ENCODE measurements around the gene NBEA. TPM values are rescaled to one million over a fixed set of nuclear protein-coding genes. Genes with fewer than 3 reads are reported as not detected.
"Not testable (repeated sequence)": the region's sequence is repeated elsewhere in the genome, so short reads cannot be mapped to it uniquely, and the experiment has no call there.

The NBEA gene
- total RNA-seq, 2 experiments from 2014 or later: 0.34 to 0.57 TPM

GRCh38 chr13:35107535-35107934 is 165.5 kb downstream of the NBEA start:
- ATAC-seq: no peak
- no peak overlapping the region for H3K4me3 Mint-ChIP-seq
- POLR2A ChIA-PET: no interaction called here
- no peak for DNase-seq
- H3K27ac Mint-ChIP-seq: no peak overlapping the region
- CTCF ChIA-PET: no interaction called here
- no peaks in the 10 kb centered on the region for H3K9me3 Mint-ChIP-seq (ENCODE audit: insufficient read depth)
- no peaks in the 10 kb centered on the region for H3K36me3 Mint-ChIP-seq (ENCODE audit: low read depth)
- no peaks in the 10 kb centered on the region for H3K4me1 Mint-ChIP-seq (ENCODE audit: low read depth)
- no peaks in the 10 kb centered on the region for H3K27me3 Mint-ChIP-seq (ENCODE audit: low read depth)

DNA sequence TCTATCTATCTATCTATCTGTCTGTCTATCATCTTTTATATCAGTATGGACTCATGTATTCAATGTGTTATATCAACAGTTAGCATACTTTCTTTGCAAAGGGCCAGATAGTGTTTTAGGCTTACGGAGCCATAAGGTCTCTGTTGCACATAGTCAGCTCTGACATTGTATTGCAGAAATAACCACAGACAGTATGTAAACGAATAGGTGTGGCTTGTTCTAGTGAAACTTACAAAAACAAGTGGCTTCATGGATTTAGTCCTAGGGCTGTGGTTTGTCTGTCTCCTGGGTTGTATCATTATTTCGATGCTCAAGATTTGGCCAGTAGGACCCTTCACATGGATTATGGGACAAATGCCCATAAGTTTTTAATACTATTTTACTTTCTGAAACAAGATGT is 171.5 kb downstream of the NBEA start:
- H3K4me1 Mint-ChIP-seq (ENCODE audit: low read depth); H3K36me3 Mint-ChIP-seq (ENCODE audit: low read depth); H3K4me3 Mint-ChIP-seq; CTCF ChIA-PET; H3K27ac Mint-ChIP-seq; H3K27me3 Mint-ChIP-seq (ENCODE audit: low read depth); ATAC-seq; POLR2A ChIA-PET; DNase-seq; H3K9me3 Mint-ChIP-seq (ENCODE audit: insufficient read depth): not testable (repeated sequence)

GRCh38 chr13:35127466-35127865 is 185.4 kb downstream of the NBEA start:
- DNase-seq (no peak), ATAC-seq (no peak)
- Mint-ChIP-seq H3K36me3 (ENCODE audit: low read depth) (no peaks in the 10 kb centered on the region), H3K9me3 (ENCODE audit: insufficient read depth) (no peaks in the 10 kb centered on the region), H3K4me3 (no peak overlapping the region), H3K27ac (no peak overlapping the region), H3K27me3 (ENCODE audit: low read depth) (no peaks in the 10 kb centered on the region), H3K4me1 (ENCODE audit: low read depth) (no peaks in the 10 kb centered on the region)
- ChIA-PET POLR2A (no interaction called here), CTCF (no interaction called here)

DNA sequence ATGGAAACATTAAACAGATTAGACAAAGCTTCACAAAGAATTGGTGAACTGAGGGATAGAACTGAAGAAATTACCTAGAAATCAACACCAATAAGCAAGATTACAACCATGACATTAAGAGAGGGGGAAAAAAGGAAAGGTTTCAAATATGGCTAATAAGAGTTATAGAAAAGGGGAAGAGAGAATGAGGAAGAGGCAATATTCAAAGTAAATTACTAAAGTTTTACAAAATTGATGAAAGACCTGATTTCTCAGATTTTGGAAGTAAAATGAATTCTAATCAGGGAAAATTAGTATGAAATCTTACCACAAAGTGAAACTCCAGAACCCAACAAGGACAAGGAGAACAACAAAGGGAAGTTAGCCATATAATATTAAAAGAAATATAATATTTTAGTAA is 187.4 kb downstream of the NBEA start:
- DNase-seq (no peak), ATAC-seq (no peak)
- Mint-ChIP-seq H3K27me3 (ENCODE audit: low read depth) (no peaks in the 10 kb centered on the region), H3K9me3 (ENCODE audit: insufficient read depth) (no peaks in the 10 kb centered on the region), H3K36me3 (ENCODE audit: low read depth) (no peaks in the 10 kb centered on the region), H3K4me3 (no peak overlapping the region), H3K4me1 (ENCODE audit: low read depth) (no peaks in the 10 kb centered on the region), H3K27ac (no peak overlapping the region)
- CTCF ChIA-PET: no interaction called here
- POLR2A ChIA-PET: no interaction called here

GRCh38 chr13:35131471-35131870 is 189.4 kb downstream of the NBEA start:
- Mint-ChIP-seq H3K4me1 (ENCODE audit: low read depth) (peaks cover under 1% of the 10 kb centered on the region), H3K27me3 (ENCODE audit: low read depth) (no peaks in the 10 kb centered on the region), H3K36me3 (ENCODE audit: low read depth) (no peaks in the 10 kb centered on the region), H3K9me3 (ENCODE audit: insufficient read depth) (no peaks in the 10 kb centered on the region), H3K4me3 (no peak overlapping the region), H3K27ac (no peak overlapping the region)
- CTCF ChIA-PET: no interaction called here
- no peak for DNase-seq
- ATAC-seq: no peak
- POLR2A ChIA-PET: no interaction called here

DNA sequence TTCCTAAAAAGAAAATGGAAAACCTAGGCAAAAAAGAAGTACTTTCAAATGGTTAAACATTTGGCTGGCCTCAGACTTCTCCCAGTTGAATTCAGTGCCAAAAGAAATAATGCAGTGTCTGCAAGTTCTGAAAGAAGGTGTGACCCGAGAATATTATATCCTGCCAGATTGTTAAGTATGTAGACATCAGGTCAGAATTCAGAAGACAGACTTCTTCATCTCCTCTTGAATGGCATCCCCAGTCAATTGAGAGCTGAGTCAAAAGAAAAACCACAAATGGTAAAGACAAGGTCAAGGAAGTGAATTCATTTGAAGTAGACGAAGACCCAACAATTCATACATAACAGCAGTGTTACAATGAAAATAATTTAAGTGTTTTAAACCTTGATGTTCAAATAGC is 194.5 kb downstream of the NBEA start:
- Mint-ChIP-seq H3K9me3 (ENCODE audit: insufficient read depth) (no peaks in the 10 kb centered on the region), H3K36me3 (ENCODE audit: low read depth) (no peaks in the 10 kb centered on the region), H3K4me1 (ENCODE audit: low read depth) (peaks cover 16% of the 10 kb centered on the region), H3K4me3 (no peak overlapping the region), H3K27me3 (ENCODE audit: low read depth) (no peaks in the 10 kb centered on the region), H3K27ac (no peak overlapping the region)
- DNase-seq (no peak), ATAC-seq (no peak)
- ChIA-PET CTCF (no interaction called here), POLR2A (no interaction called here)

DNA sequence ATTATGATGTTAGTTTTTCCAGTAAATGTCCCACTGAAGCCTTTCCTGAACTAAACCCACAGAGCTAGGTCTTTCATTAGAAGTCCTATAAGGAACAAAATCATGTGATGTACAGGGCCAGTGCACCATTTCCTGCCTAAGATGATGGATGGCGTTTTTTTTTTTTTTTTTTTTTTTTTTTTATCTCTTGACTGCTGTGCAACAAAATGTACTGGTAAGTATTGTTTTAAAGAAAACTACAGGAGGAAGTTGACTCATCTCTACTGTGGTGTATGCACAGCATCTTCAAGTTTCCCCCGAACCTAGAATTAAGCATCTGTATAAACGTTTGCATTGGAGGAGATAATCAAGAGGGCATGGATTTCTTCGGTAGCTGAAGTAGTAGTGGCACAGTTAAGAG is 197.5 kb downstream of the NBEA start:
- Mint-ChIP-seq H3K36me3 (ENCODE audit: low read depth) (no peaks in the 10 kb centered on the region), H3K4me1 (ENCODE audit: low read depth) (peaks cover 22% of the 10 kb centered on the region), H3K9me3 (ENCODE audit: insufficient read depth) (no peaks in the 10 kb centered on the region), H3K4me3 (no peak overlapping the region), H3K27me3 (ENCODE audit: low read depth) (no peaks in the 10 kb centered on the region), H3K27ac (peak overlapping the region; percentile 40)
- CTCF ChIA-PET: interaction anchor here (1.2 kb wide), 1 partner anchor 23 kb away, joined by 3 read pairs; no protein-coding TSS in a partner anchor
- POLR2A ChIA-PET: no interaction called here
- ATAC-seq (peak; percentile 78), DNase-seq (no peak)

- no peaks in the 10 kb centered on the region for H3K9me3 Mint-ChIP-seq (ENCODE audit: insufficient read depth)
- no peak for DNase-seq
- ChIA-PET POLR2A (no interaction called here), CTCF (interaction anchor here (1.2 kb wide), 1 partner anchor 22 kb away, joined by 3 read pairs; no protein-coding TSS in a partner anchor)
- H3K4me1 Mint-ChIP-seq (ENCODE audit: low read depth): peaks cover 22% of the 10 kb centered on the region
- ATAC-seq: no peak
- no peaks in the 10 kb centered on the region for H3K27me3 Mint-ChIP-seq (ENCODE audit: low read depth)
- no peak overlapping the region for H3K4me3 Mint-ChIP-seq
- H3K36me3 Mint-ChIP-seq (ENCODE audit: low read depth): no peaks in the 10 kb centered on the region
- peak overlapping the region; percentile 7 for H3K27ac Mint-ChIP-seq
Observed at GRCh38 chr13:35140321-35140720, 198.3 kb downstream of the NBEA start.

- ATAC-seq: no peak
- H3K9me3 Mint-ChIP-seq (ENCODE audit: insufficient read depth): no peaks in the 10 kb centered on the region
- ChIA-PET POLR2A (no interaction called here), CTCF (no interaction called here)
- no peak overlapping the region for H3K27ac Mint-ChIP-seq
- no peaks in the 10 kb centered on the region for H3K36me3 Mint-ChIP-seq (ENCODE audit: low read depth)
- H3K4me3 Mint-ChIP-seq: no peak overlapping the region
- H3K4me1 Mint-ChIP-seq (ENCODE audit: low read depth): peaks cover 22% of the 10 kb centered on the region
- H3K27me3 Mint-ChIP-seq (ENCODE audit: low read depth): no peaks in the 10 kb centered on the region
- no peak for DNase-seq
Observed at GRCh38 chr13:35140831-35141230, 198.8 kb downstream of the NBEA start.

DNA sequence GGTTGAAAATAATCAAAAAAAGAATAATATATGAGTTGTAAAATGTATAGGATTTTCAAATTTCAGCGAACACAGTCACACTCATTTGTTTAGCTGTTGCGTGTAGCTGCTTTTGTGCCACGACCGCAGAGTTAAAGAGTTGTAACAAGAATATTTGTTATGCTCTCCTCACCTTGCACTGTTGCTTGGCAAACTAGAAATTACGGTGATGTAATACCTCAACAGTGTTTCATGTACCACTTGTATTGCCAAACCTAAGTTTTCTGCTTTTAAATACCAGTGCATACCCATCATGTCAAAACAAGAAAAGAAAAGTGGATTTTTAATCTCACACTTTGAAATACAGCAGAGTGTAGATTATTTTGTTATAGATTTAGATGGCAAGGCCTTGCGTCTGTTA is 201.1 kb downstream of the NBEA start:
- peaks cover 18% of the 10 kb centered on the region for H3K4me1 Mint-ChIP-seq (ENCODE audit: low read depth)
- H3K27ac Mint-ChIP-seq: no peak overlapping the region
- H3K4me3 Mint-ChIP-seq: no peak overlapping the region
- no peak for DNase-seq
- H3K9me3 Mint-ChIP-seq (ENCODE audit: insufficient read depth): no peaks in the 10 kb centered on the region
- ATAC-seq: no peak
- POLR2A ChIA-PET: no interaction called here
- CTCF ChIA-PET: no interaction called here
- no peaks in the 10 kb centered on the region for H3K27me3 Mint-ChIP-seq (ENCODE audit: low read depth)
- no peaks in the 10 kb centered on the region for H3K36me3 Mint-ChIP-seq (ENCODE audit: low read depth)

DNA sequence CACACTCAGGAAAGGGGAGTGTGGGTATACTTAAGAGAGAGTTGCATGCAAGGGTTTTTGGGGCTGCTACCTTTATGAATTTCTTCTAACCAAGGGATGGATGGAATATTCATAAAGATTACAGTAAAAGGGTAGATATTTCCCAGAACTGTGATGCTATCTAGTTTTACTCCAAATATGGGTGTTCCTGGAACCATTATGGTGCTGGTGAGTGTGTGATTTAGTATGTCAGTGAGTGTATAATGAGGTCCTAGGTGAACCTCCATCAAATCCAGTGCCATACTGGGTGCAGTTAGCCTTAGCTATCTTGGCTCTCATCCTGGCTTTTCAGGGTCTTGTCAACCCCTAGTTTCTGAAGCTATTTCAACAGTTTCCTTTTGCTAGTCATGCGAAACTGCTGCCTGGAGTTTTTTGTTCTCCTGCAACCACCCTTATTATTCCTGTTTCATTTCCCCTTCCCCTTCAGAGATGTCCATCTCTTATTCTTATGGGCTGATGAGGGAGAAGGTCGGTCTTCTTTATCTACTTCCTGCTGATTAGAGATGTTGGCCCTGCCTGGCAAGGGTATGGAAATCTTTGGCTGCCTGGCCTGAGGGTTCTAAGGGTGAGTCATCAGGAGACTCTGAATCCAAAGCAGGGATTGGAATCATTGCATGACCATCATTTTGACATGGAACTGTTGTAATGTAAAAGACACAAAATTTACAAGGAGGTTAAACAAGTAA is 202.3 kb downstream of the NBEA start:
- Mint-ChIP-seq H3K36me3 (ENCODE audit: low read depth) (no peaks in the 10 kb centered on the region), H3K27me3 (ENCODE audit: low read depth) (no peaks in the 10 kb centered on the region), H3K4me1 (ENCODE audit: low read depth) (peaks cover 16% of the 10 kb centered on the region), H3K9me3 (ENCODE audit: insufficient read depth) (no peaks in the 10 kb centered on the region), H3K4me3 (no peak overlapping the region), H3K27ac (no peak overlapping the region)
- no peak for ATAC-seq
- ChIA-PET CTCF (interaction anchor here (0.6 to 1.3 kb wide), 2 partner anchors 20 to 1856 kb away, joined by 3 to 4 read pairs; no protein-coding TSS in a partner anchor), POLR2A (no interaction called here)
- DNase-seq: no peak

GRCh38 chr13:35146686-35147085 is 204.6 kb downstream of the NBEA start:
- H3K9me3 Mint-ChIP-seq (ENCODE audit: insufficient read depth): no peaks in the 10 kb centered on the region
- H3K4me3 Mint-ChIP-seq: no peak overlapping the region
- ATAC-seq (no peak), DNase-seq (no peak)
- H3K27ac Mint-ChIP-seq: no peak overlapping the region
- ChIA-PET CTCF (no interaction called here), POLR2A (no interaction called here)
- H3K36me3 Mint-ChIP-seq (ENCODE audit: low read depth): no peaks in the 10 kb centered on the region
- peaks cover 6% of the 10 kb centered on the region for H3K4me1 Mint-ChIP-seq (ENCODE audit: low read depth)
- H3K27me3 Mint-ChIP-seq (ENCODE audit: low read depth): no peaks in the 10 kb centered on the region

DNA sequence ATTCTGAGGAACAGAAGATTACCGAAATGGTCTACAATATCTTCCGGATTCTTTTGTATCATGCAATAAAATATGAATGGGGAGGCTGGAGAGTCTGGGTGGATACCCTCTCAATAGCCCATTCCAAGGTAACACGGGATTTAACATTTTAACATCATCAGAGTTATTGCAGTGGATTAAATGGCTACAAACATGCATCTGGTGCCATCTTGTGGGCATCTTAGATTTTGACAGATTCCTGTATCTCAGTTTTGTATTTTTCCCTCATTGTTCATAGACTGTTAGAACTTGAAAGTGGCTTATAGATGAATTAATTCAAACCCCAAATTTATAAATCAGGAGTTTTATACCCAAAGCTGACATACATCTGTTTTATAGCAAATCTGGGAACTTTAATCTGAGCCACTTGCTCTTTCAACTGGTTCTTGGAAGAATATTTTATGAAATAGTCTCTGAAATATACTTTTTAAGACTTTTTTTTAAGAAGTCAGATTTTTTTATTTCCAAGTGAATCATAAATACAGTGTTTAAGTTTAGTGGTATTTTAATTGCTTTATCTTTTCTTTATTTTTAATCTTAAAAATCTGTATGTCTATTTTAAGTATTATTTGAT is 215.2 kb downstream of the NBEA start:
- POLR2A ChIA-PET: no interaction called here
- ATAC-seq: peak; percentile 47

More for the DNA sequence above, 215.2 kb downstream of the NBEA start:
- Mint-ChIP-seq H3K4me1 (ENCODE audit: low read depth) (peaks cover 17% of the 10 kb centered on the region), H3K27me3 (ENCODE audit: low read depth) (no peaks in the 10 kb centered on the region), H3K9me3 (ENCODE audit: insufficient read depth) (no peaks in the 10 kb centered on the region), H3K36me3 (ENCODE audit: low read depth) (no peaks in the 10 kb centered on the region), H3K27ac (no peak overlapping the region), H3K4me3 (no peak overlapping the region)
- CTCF ChIA-PET: no interaction called here
- DNase-seq: peak; percentile 53
